HEK293 (cell line): ENCODE results near the gene TCF15.

Experiments
- CTCF ChIA-PET: fragments of 350-600 bp; formaldehyde crosslinking; extraction: SDS; loops from one replicate; lab custom pipeline; 2021; ENCODE audit warnings: antibody characterized with exemption; lab: Yijun Ruan, JAX
- POLR2A ChIA-PET: fragments of 300-600 bp; formaldehyde crosslinking; extraction: SDS; loops from one replicate; lab custom pipeline; 2020; ENCODE audit warnings: antibody characterized with exemption, inconsistent platforms; lab: Yijun Ruan, JAX
- H3K27ac ChIP-seq: fragments of 200-500 bp; sonication (Bioruptor generic); 2 replicates; pipeline ENCODE4 v1.5.1; 2014; ENCODE audit warnings: low read depth, low read length, control low read depth, inconsistent platforms; ENCODE audit errors: extremely low read depth
- H3K36me3 ChIP-seq, 2 experiments: fragments of 200-500 bp in 1 of 2; sonication (Bioruptor generic) in 1 of 2; 1 replicate in 1 of 2; 2 replicates in 1 of 2; pipeline ENCODE4 v1.5.1; 2014 to 2017; ENCODE audit warnings: inconsistent platforms in 2 of 2, low read length in 2 of 2; ENCODE audit not compliant: control insufficient read depth in 2 of 2, insufficient read depth in 1 of 2
- H3K4me1 ChIP-seq: fragments of 200-500 bp; sonication (Bioruptor generic); 2 replicates; pipeline ENCODE4 v1.5.1; 2014; ENCODE audit warnings: mild to moderate bottlenecking, low read length, inconsistent platforms; ENCODE audit not compliant: control insufficient read depth, insufficient read depth
- H3K4me3 ChIP-seq: 2 replicates; pipeline ENCODE4 v1.5.1; 2011; ENCODE audit warnings: low read depth, mild to moderate bottlenecking, control low read depth, low read length, moderate library complexity
- H3K9me3 ChIP-seq: fragments of 200-500 bp; sonication (Bioruptor generic); 2 replicates; pipeline ENCODE4 v1.5.1; 2014; ENCODE audit warnings: low read depth, low read length, inconsistent platforms; ENCODE audit not compliant: control insufficient read depth, insufficient read depth
- BCL11B ChIP-seq: fragments of 450-650 bp; formaldehyde crosslinking; IDR thresholded peaks from 2 replicates; pipeline ENCODE4 v1.5.1; 2016; ENCODE audit warnings: low read depth, missing biosample characterization, missing genetic modification characterization
- GLIS1 ChIP-seq: fragments of 450-650 bp; formaldehyde crosslinking; IDR thresholded peaks from 2 replicates; pipeline ENCODE4 v1.5.1; 2016; ENCODE audit warnings: missing biosample characterization, missing genetic modification characterization
- HOXA7 ChIP-seq: sonication (generic); formaldehyde crosslinking; IDR thresholded peaks from 2 replicates; pipeline ENCODE4 v1.8.1; 2022; ENCODE audit warnings: missing genetic modification reagents, borderline replicate concordance
- SETDB1 ChIP-seq: IDR thresholded peaks from one replicate; pipeline ENCODE4 v1.6.1; 2017; ENCODE audit warnings: mild to moderate bottlenecking, low read length, moderate library complexity, mixed read lengths; ENCODE audit not compliant: insufficient read length
- ZIC2 ChIP-seq: fragments of 450-650 bp; formaldehyde crosslinking; IDR thresholded peaks from 2 replicates; pipeline ENCODE4 v1.5.1; 2016; ENCODE audit warnings: missing biosample characterization, missing genetic modification characterization
- ZNF18 ChIP-seq: fragments of 450-650 bp; formaldehyde crosslinking; IDR thresholded peaks from 2 replicates; pipeline ENCODE4 v1.5.1; 2016; ENCODE audit warnings: missing biosample characterization, missing genetic modification characterization
- ZNF248 ChIP-seq: fragments of 450-650 bp; formaldehyde crosslinking; IDR thresholded peaks from 2 replicates; pipeline ENCODE4 v1.5.1; 2017; ENCODE audit warnings: missing biosample characterization, missing genetic modification characterization
- ZNF280C ChIP-seq: fragments of 450-650 bp; formaldehyde crosslinking; IDR thresholded peaks from 2 replicates; pipeline ENCODE4 v1.5.1; 2016; ENCODE audit warnings: missing biosample characterization, missing genetic modification characterization
- ZNF37A ChIP-seq: fragments of 450-650 bp; IDR thresholded peaks from 2 replicates; pipeline ENCODE4 v1.5.1; 2018; ENCODE audit warnings: missing biosample characterization, missing genetic modification characterization
- ZNF488 ChIP-seq: fragments of 450-650 bp; formaldehyde crosslinking; IDR thresholded peaks from 2 replicates; pipeline ENCODE4 v1.5.1; 2016; ENCODE audit warnings: missing biosample characterization, missing genetic modification characterization
- ZNF530 ChIP-seq: fragments of 450-650 bp; formaldehyde crosslinking; IDR thresholded peaks from 2 replicates; pipeline ENCODE4 v1.5.1; 2016; ENCODE audit warnings: low read depth, missing biosample characterization, missing genetic modification characterization
- ZNF571 ChIP-seq: fragments of 450-650 bp; formaldehyde crosslinking; IDR thresholded peaks from 2 replicates; pipeline ENCODE4 v1.5.0; 2017; ENCODE audit warnings: missing biosample characterization, missing genetic modification characterization
- ZNF580 ChIP-seq: fragments of 450-650 bp; formaldehyde crosslinking; IDR thresholded peaks from 2 replicates; pipeline ENCODE4 v1.5.1; 2016; ENCODE audit warnings: missing biosample characterization, missing genetic modification characterization
- ZNF664 ChIP-seq: fragments of 450-650 bp; formaldehyde crosslinking; IDR thresholded peaks from 2 replicates; pipeline ENCODE4 v1.5.1; 2016; ENCODE audit warnings: missing biosample characterization, missing genetic modification characterization
- ZNF777 ChIP-seq: fragments of 450-650 bp; formaldehyde crosslinking; IDR thresholded peaks from 2 replicates; pipeline ENCODE4 v1.5.1; 2017; ENCODE audit warnings: missing biosample characterization, missing genetic modification characterization, borderline replicate concordance
- ZNF791 ChIP-seq: fragments of 450-650 bp; formaldehyde crosslinking; IDR thresholded peaks from 2 replicates; pipeline ENCODE4 v1.5.1; 2016; ENCODE audit warnings: missing biosample characterization, missing genetic modification characterization
- ZNF830 ChIP-seq: fragments of 450-650 bp; IDR thresholded peaks from 2 replicates; pipeline ENCODE4 v1.5.0; 2018; ENCODE audit warnings: missing biosample characterization, missing genetic modification characterization, low read depth, mild to moderate bottlenecking, moderate library complexity
- ZSCAN18 ChIP-seq: fragments of 450-650 bp; formaldehyde crosslinking; IDR thresholded peaks from 2 replicates; pipeline ENCODE4 v1.5.1; 2016; ENCODE audit warnings: missing biosample characterization, missing genetic modification characterization
- ZSCAN30 ChIP-seq: fragments of 450-650 bp; IDR thresholded peaks from 2 replicates; pipeline ENCODE4 v1.5.1; 2018; ENCODE audit warnings: missing biosample characterization, mild to moderate bottlenecking, missing genetic modification characterization, moderate library complexity
- ZXDB ChIP-seq: fragments of 450-650 bp; formaldehyde crosslinking; IDR thresholded peaks from 2 replicates; pipeline ENCODE4 v1.5.1; 2016; ENCODE audit warnings: missing biosample characterization, missing genetic modification characterization

TCF15 gene

GRCh38 chr20:641516-641875 lies 31.4 kb upstream of the TCF15 start (continued):
- peak; percentile 62; the same call in 1 of the 2 replicates for TF ChIP-seq ZNF18 (tag by site-specific recombination)
- no peak for TF ChIP-seq BCL11B (tag by site-specific recombination)
- TF ChIP-seq, all 188 proteins: peak for 5

- Histone ChIP-seq H3K9me3 (no peaks in the 10 kb centered on the region), H3K36me3 (no peaks in the 10 kb centered on the region), H3K4me3 (no peak overlapping the region), H3K27ac (no peak overlapping the region), H3K4me1 (no peaks in the 10 kb centered on the region)
- POLR2A ChIA-PET, result no interaction called here
- no peak for TF ChIP-seq ZSCAN18 (tag by site-specific recombination)
- 0 out of 2 replicates have a peak, but pooled peaks have one; percentile 31 for TF ChIP-seq ZSCAN30 (tag by site-specific recombination)
- TF ChIP-seq ZNF664 (tag by site-specific recombination), result peak; percentile 97
- TF ChIP-seq ZIC2, result no peak
- no peak for TF ChIP-seq ZNF280C (tag by site-specific recombination)
- no peak for TF ChIP-seq ZNF777 (tag by site-specific recombination)
- no peak for TF ChIP-seq ZNF571 (tag by site-specific recombination)
- CTCF ChIA-PET, result interaction anchor here (0.9 to 1.1 kb wide), 3 partner anchors 77 to 95 kb away, joined by 3 to 4 read pairs (median 3); no protein-coding TSS in a partner anchor
These were observed 30.8 kb upstream of the TCF15 start for GRCh38 chr20:640674-641515.

GRCh38 chr20:638579-638978 lies 28.5 kb upstream of the TCF15 start:
- ChIA-PET CTCF (interaction anchor here (0.6 to 0.7 kb wide), 3 partner anchors 127 to 235 kb away, joined by 3 to 4 read pairs (median 4); no protein-coding TSS in a partner anchor), POLR2A (no interaction called here)
- Histone ChIP-seq H3K27ac (no peak overlapping the region), H3K9me3 (no peaks in the 10 kb centered on the region), H3K4me1 (no peaks in the 10 kb centered on the region), H3K36me3 (no peaks in the 10 kb centered on the region), H3K4me3 (no peak overlapping the region)
- TF ChIP-seq HOXA7 (CRISPR knock-in tag) (no peak), ZNF580 (tag by site-specific recombination) (no peak), SETDB1 (no peak), ZNF488 (tag by site-specific recombination) (no peak), ZNF791 (tag by site-specific recombination) (no peak), ZNF530 (no peak), GLIS1 (tag by site-specific recombination) (no peak), ZXDB (no peak), ZNF830 (tag by site-specific recombination) (no peak), ZNF248 (tag by site-specific recombination) (no peak), ZNF37A (tag by site-specific recombination) (no peak)
